ENCODE measurements around the gene NTN3. TPM values are rescaled to one million over a fixed set of nuclear protein-coding genes. Genes with fewer than 3 reads are reported as not detected.

Gene NTN3
- total RNA-seq, 2 donors from 2014 or later = 1.4 TPM; not detected in 1

- 98% methylated on average over 8 of the region's 8 CpGs for WGBS
- Histone ChIP-seq H3K27me3 (replicated peaks; ENCODE audit: insufficient read depth) (no peaks in the 10 kb centered on the region), H3K4me1 (replicated peaks) (no peaks in the 10 kb centered on the region), H3K4me3 (no peak overlapping the region), H3K27ac (no peak overlapping the region), H3K9me3 (no peaks in the 10 kb centered on the region), H3K36me3 (peaks cover 0 to 16% of the 10 kb centered on the region in 2 donors)
- intact Hi-C loops (cut with DNase I) = no loop called here
- TF ChIP-seq POLR2AphosphoS5 (IDR thresholded peaks at IDR 0.05) (no peak), CTCF (IDR thresholded peaks at IDR 0.05) (no peak), POLR2A (IDR thresholded peaks at IDR 0.05) (no peak)
- no peak for DNase-seq (ENCODE audit: low spot score)
These were observed 18.4 kb upstream of the NTN3 start for GRCh38 chr16:2452650-2453049.

- DNase-seq (ENCODE audit: low spot score) = no peak
- Histone ChIP-seq H3K9me3 (no peaks in the 10 kb centered on the region), H3K4me1 (replicated peaks) (no peaks in the 10 kb centered on the region), H3K4me3 (no peak overlapping the region), H3K36me3 (peaks cover 0 to 3% of the 10 kb centered on the region in 2 donors), H3K27me3 (replicated peaks; ENCODE audit: insufficient read depth) (no peaks in the 10 kb centered on the region), H3K27ac (no peak overlapping the region)
- TF ChIP-seq POLR2AphosphoS5 (IDR thresholded peaks at IDR 0.05) = no peak
- TF ChIP-seq CTCF (IDR thresholded peaks at IDR 0.05) = no peak
- no peak for TF ChIP-seq POLR2A (IDR thresholded peaks at IDR 0.05)
- intact Hi-C loops (cut with DNase I) = no loop called here
- 87% methylated on average over 28 of the region's 28 CpGs for WGBS
These were observed 15.8 kb upstream of the NTN3 start for GRCh38 chr16:2455081-2455845.

- no peak for DNase-seq (ENCODE audit: low spot score)
- H3K36me3 ChIP-seq = peaks cover 0 to 3% of the 10 kb centered on the region in 2 donors
- no peak overlapping the region for H3K27ac ChIP-seq
- 89% methylated on average over 21 of the region's 21 CpGs for WGBS
- intact Hi-C loops (cut with DNase I) = no loop called here
- no peaks in the 10 kb centered on the region for H3K9me3 ChIP-seq
- H3K4me3 ChIP-seq = no peak overlapping the region
- no peaks in the 10 kb centered on the region for H3K4me1 ChIP-seq (replicated peaks)
- H3K27me3 ChIP-seq (replicated peaks; ENCODE audit: insufficient read depth) = no peaks in the 10 kb centered on the region
- TF ChIP-seq POLR2A (IDR thresholded peaks at IDR 0.05) (no peak), CTCF (IDR thresholded peaks at IDR 0.05) (no peak), POLR2AphosphoS5 (IDR thresholded peaks at IDR 0.05) (no peak)
These were observed 14.4 kb upstream of the NTN3 start for GRCh38 chr16:2456551-2457153.

- no peak for TF ChIP-seq CTCF (IDR thresholded peaks at IDR 0.05)
- no peak for TF ChIP-seq POLR2AphosphoS5 (IDR thresholded peaks at IDR 0.05)
- no peak for TF ChIP-seq POLR2A (IDR thresholded peaks at IDR 0.05)
- DNase-seq (ENCODE audit: low spot score) = no peak
- H3K9me3 ChIP-seq = no peaks in the 10 kb centered on the region
- no peaks in the 10 kb centered on the region for H3K4me1 ChIP-seq (replicated peaks)
- no peak overlapping the region for H3K4me3 ChIP-seq
- H3K36me3 ChIP-seq = peaks cover 0 to 3% of the 10 kb centered on the region in 2 donors
- no peak overlapping the region for H3K27ac ChIP-seq
- 65% methylated on average over 13 of the region's 13 CpGs for WGBS
- intact Hi-C loops (cut with DNase I) = no loop called here
- no peaks in the 10 kb centered on the region for H3K27me3 ChIP-seq (replicated peaks; ENCODE audit: insufficient read depth)
These were observed 13.8 kb upstream of the NTN3 start for GRCh38 chr16:2457267-2457666.

GRCh38 chr16:2457946-2458345 is 13.2 kb upstream of the NTN3 start:
- H3K27me3 ChIP-seq (replicated peaks; ENCODE audit: insufficient read depth) = no peaks in the 10 kb centered on the region
- TF ChIP-seq POLR2AphosphoS5 (IDR thresholded peaks at IDR 0.05) (no peak), CTCF (IDR thresholded peaks at IDR 0.05) (no peak), POLR2A (IDR thresholded peaks at IDR 0.05) (no peak)
- H3K9me3 ChIP-seq = no peaks in the 10 kb centered on the region
- 81% methylated on average over 7 of the region's 7 CpGs for whole genome bisulfite sequencing
- no peaks in the 10 kb centered on the region for H3K4me1 ChIP-seq (replicated peaks)
- H3K27ac ChIP-seq = no peak overlapping the region
- H3K4me3 ChIP-seq = no peak overlapping the region
- intact Hi-C loops (cut with DNase I) = no loop called here
- peaks cover 0 to 3% of the 10 kb centered on the region in 2 donors for H3K36me3 ChIP-seq
- DNase-seq (ENCODE audit: low spot score) = no peak
